Metanephros (tissue), 2 donors: ENCODE measurements around the gene HS3ST1. TPM values are rescaled to one million over a fixed set of nuclear protein-coding genes. Genes with fewer than 3 reads are reported as not detected.

Experiments used
- small RNA-seq: library from RNA; depleted of rRNA; stranded (forward); fragments of <200 nt; gene quantifications from one replicate; pipeline ENCODE3, GENCODE V24; 2014; ENCODE audit warnings: low replicate concordance
- total RNA-seq: library from RNA; depleted of rRNA; stranded (reverse); fragments of >200 nt; gene quantifications from one replicate; pipeline ENCODE4 v1.2.3, GENCODE V29; 2014

The HS3ST1 gene
- 4.1 TPM for total RNA-seq

DNA sequence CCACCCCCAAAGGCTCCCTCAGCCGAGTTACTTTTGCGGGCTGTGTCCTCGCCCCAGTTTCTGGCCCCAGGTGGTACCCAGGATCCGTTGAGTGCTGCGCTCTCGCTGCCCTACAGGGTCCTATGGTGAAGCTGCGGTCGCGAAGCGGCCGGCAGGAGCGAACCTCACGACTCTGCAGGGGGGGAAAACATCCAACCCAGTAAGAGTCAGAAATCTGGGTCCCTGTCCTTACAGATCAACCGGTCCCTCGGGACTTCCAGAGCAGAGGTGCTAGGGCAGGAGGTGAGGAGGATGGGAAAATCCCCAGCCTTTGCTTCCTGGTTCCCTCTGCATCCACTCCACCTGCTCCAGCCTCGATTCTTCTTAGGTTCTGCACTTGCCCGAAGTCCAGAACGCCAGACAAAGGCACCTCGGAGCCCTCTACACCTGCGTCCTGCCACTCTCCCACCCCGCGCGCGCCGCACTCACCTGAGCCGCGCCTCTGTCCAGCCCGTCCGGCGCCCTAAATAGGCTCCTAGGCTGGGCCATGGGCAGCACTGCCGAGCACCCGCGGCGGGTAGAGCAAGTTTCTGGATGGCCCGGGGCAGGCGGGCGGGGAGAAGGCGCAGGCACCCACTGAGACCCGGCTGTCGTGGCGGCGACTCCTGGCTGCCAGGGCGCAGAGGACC lies at the start of gene HS3ST1:
Gene HS3ST1, minus strand, starts transcription at position 664 of the 668 bp plus-strand sequence. CDS start 28,889 bp downstream, outside the sequence.

Small RNAs within 50 kb of the gene (small RNA-seq; reads per million reads assigned to genes)
- gene MIR572 (not detected), gene RNA5SP156 (not detected)
